SJSA1 (cell line): ENCODE results near the gene CA7. TPM values are rescaled to one million over a fixed set of nuclear protein-coding genes. Genes with fewer than 3 reads are reported as not detected.
"Not testable (repeated sequence)": the region's sequence is repeated elsewhere in the genome, so short reads cannot be mapped to it uniquely, and the experiment has no call there.

ENCODE experiments used
- DNase-seq, 2 experiments: peaks; one replicate each; pipeline ENCODE4 v3.0.0-alpha.2; 2015 to 2020; ENCODE audit warnings: low spot score in 2 of 2, low read depth in 1 of 2
- H3K27ac ChIP-seq: fragments of 250-450 bp; sonication (Bioruptor Pico); 2 replicates; pipeline ENCODE4 v1.5.1; 2020; ENCODE audit warnings: mild to moderate bottlenecking, moderate library complexity
- H3K27me3 ChIP-seq: fragments of 250-450 bp; sonication (Bioruptor Pico); replicated peaks from 2 replicates; pipeline ENCODE4 v1.5.1; 2020; ENCODE audit warnings: mild to moderate bottlenecking, moderate library complexity
- H3K36me3 ChIP-seq: fragments of 250-450 bp; sonication (Bioruptor Pico); 2 replicates; pipeline ENCODE4 v1.5.1; 2020; ENCODE audit warnings: mild to moderate bottlenecking
- H3K4me1 ChIP-seq: fragments of 250-450 bp; sonication (Bioruptor Pico); replicated peaks from 2 replicates; pipeline ENCODE4 v1.6.1; 2021; ENCODE audit warnings: mild to moderate bottlenecking
- H3K4me3 ChIP-seq: fragments of 250-450 bp; sonication (Bioruptor Pico); 2 replicates; pipeline ENCODE4 v1.5.1; 2020; ENCODE audit warnings: mild to moderate bottlenecking
- H3K9me3 ChIP-seq: fragments of 250-450 bp; sonication (Bioruptor Pico); replicated peaks from 2 replicates; pipeline ENCODE4 v1.5.1; 2020; ENCODE audit warnings: mild to moderate bottlenecking
- total RNA-seq: library from RNA; depleted of rRNA; stranded (reverse); fragments of >200 nt; shearing (Covaris generic); gene quantifications from 2 replicates; pipeline ENCODE4 v1.2.3, GENCODE V29; 2014

Gene CA7
- total RNA-seq, 1 experiment from 2014 or later: not detected

DNA sequence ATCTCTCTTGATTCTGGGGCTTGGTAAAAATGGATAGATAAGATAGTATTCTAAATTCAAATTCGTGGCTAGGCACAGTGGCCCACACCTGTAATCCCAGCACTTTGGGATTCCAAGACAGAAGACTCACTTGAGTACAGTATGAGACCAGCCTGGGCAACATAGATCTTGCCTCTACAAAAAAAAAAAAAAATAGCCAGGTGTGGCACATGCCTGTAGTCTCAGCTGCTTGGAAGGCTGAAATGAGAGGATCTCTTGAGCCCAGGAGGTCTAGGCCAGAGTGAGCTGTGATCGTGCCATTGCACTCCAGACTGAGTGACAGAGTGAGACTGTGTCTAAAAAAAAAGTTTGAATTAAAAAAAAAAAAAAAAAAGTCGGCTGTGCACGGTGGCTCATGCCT lies 45.4 kb downstream of the CA7 start:
- DNase-seq: no peak
- no peak overlapping the region for H3K4me3 ChIP-seq
- no peaks in the 10 kb centered on the region for H3K27me3 ChIP-seq
- H3K9me3 ChIP-seq: no peaks in the 10 kb centered on the region
- no peak overlapping the region for H3K27ac ChIP-seq
- H3K4me1 ChIP-seq: peaks cover 13% of the 10 kb centered on the region
- H3K36me3 ChIP-seq: peaks cover 17% of the 10 kb centered on the region

DNA sequence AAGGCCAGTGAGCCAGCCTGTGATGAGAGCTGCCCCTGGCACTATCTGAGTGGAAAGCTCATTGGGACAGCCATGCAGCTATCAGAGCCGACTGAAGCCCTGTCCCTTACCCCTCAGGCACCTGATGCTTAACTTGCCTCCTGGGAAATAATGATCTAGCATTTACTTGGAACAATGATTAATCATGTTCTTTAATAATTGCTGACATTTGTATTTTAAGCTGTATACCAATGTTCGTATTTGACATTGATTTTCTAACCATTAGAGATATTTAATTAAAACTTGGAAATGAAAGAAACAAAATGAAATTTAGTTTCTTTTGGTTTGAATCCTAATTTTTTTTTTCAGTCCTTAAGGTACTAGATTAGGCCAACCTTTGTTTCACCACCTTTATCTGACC lies 46.6 kb downstream of the CA7 start:
- no peak for DNase-seq

DNA sequence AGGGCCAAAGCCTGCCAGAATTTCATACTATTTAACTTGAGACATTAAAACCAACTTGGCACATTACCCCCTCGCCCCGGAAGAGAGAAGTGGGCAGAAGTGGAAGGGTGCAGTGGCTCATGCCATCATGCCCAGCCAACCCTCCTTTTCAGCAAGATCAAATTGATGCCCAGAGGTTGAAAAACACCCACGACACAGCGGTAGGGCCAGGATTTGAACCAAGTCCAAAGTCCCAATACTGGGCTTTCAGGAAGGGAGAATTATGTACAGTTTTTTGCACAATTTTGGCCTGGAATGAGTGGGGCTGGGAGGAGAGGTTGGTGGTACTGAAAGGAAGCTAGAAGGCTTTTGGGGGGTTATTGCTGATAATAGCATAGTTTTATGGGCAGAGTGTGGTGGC lies 47.1 kb downstream of the CA7 start:
- H3K36me3 ChIP-seq: peaks cover 3% of the 10 kb centered on the region; the same call in 1 of the 2 replicates
- DNase-seq: no peak
- no peak overlapping the region for H3K27ac ChIP-seq
- no peak overlapping the region for H3K4me3 ChIP-seq
- H3K9me3 ChIP-seq: no peaks in the 10 kb centered on the region
- H3K4me1 ChIP-seq: peaks cover 12% of the 10 kb centered on the region
- no peaks in the 10 kb centered on the region for H3K27me3 ChIP-seq

More for the DNA sequence above, 46.6 kb downstream of the CA7 start:
- H3K27ac ChIP-seq: no peak overlapping the region
- no peak overlapping the region for H3K4me3 ChIP-seq
- H3K9me3 ChIP-seq: no peaks in the 10 kb centered on the region
- no peaks in the 10 kb centered on the region for H3K27me3 ChIP-seq
- H3K36me3 ChIP-seq: peaks cover 5% of the 10 kb centered on the region
- H3K4me1 ChIP-seq: peaks cover 13% of the 10 kb centered on the region

DNA sequence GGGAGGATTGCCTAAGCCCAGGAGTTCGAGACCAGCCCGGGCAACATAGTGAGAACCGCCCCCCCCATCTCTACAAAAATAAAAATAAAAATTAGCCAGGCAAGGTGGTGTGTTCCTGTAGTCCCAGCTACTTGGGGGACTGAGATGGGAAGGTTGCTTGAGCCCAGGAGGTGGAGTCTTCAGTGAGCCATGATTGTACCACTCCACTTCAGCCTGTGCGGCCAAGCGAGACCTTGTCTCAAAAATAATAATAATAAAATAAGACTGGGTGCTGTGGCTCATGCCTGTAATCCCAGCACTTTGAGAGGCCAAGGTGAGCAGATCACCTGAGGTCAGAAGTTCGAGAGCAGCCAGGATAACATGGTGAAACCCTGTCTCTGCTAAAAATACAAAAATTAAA lies 47.6 kb downstream of the CA7 start:
- H3K9me3 ChIP-seq: no peaks in the 10 kb centered on the region
- no peaks in the 10 kb centered on the region for H3K27me3 ChIP-seq
- H3K4me3 ChIP-seq: no peak overlapping the region
- no peak overlapping the region for H3K27ac ChIP-seq
- DNase-seq: no peak
- H3K36me3 ChIP-seq: 0 out of 2 replicates have a peak, but pooled peaks cover under 1% of the 10 kb centered on the region
- peaks cover 7% of the 10 kb centered on the region for H3K4me1 ChIP-seq

DNA sequence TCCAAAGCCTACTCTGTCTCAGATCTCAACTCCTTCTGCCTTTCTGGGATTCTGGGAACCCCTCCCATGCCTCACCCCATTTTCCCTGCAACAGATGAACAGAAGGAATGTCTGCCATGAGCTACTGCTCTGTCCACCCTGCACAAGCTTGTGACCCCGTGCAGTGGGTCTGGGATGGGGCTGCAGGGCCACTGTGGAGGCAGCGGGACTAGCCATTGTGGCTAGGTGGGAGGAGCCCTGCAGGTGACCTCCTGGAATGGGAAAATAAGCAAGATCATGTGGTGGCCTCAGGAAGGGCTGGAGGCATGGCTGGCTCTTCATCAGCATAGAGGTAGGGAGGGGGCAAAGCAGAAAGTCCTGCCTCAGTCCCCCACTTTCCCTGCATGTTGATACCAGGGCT lies 49.8 kb downstream of the CA7 start:
- H3K4me3 ChIP-seq: no peak overlapping the region
- no peaks in the 10 kb centered on the region for H3K36me3 ChIP-seq
- DNase-seq: no peak
- H3K27me3 ChIP-seq: no peaks in the 10 kb centered on the region
- H3K9me3 ChIP-seq: no peaks in the 10 kb centered on the region
- H3K27ac ChIP-seq: no peak overlapping the region
- H3K4me1 ChIP-seq: no peaks in the 10 kb centered on the region

DNA sequence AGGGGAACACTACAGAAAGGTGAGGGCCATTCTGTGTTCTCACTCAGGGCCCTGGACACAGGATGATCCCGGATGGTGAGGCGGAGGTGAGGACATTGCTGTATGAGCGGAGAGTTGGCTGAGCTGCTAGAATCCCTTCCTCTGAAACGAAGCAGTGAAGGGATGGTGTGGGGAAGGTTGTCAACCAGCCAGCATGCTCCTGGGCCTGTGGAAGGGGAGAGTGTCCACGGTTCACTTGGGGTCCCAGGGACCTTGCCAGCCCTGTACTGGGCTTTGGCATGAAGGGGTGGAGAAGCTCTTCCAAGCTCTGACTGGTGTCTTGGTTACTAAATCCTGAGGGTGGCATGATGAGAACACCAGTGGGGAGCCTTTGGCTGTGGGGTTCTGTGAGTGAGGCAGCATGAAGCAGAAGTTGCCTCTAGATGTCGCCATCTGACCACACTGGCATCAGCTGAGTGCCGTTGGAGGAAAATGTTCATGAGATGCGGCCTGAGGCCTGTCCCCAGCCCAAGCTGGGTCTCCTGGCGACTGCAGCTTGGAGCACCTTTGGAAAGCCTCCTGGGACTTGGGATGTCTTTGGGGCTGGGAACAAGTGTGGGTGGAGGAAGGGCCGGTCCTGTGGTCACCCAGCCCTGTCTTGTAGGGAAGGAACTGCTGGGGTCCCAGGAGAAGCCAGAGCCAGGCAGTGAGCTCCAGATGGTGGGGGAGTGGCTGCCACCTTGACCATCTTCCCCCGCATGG lies 50.9 kb downstream of the CA7 start:
- H3K9me3 ChIP-seq: no peaks in the 10 kb centered on the region
- no peak overlapping the region for H3K27ac ChIP-seq
- DNase-seq: peak; percentile 54 to 67
- no peak overlapping the region for H3K4me3 ChIP-seq
- H3K4me1 ChIP-seq: peaks cover 3% of the 10 kb centered on the region
- H3K27me3 ChIP-seq: no peaks in the 10 kb centered on the region
- H3K36me3 ChIP-seq: no peaks in the 10 kb centered on the region

DNA sequence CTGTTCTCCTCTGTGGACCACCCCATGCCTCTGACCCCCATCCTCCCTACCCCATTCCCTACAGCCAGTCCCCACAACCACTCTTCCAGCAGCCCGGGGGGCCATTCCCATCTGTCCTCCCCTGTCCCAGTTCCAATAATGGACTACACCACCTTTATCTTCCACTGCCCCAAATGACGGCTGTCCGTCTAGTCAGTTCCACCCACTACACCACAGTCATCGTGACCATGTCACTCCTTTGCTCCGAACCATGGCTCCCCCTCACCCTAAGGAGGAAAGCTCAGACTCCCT lies 51.4 kb downstream of the CA7 start:
- Histone ChIP-seq H3K4me3 (no peak overlapping the region), H3K27ac (no peak overlapping the region), H3K4me1 (peaks cover 7% of the 10 kb centered on the region), H3K27me3 (no peaks in the 10 kb centered on the region), H3K36me3 (no peaks in the 10 kb centered on the region), H3K9me3 (no peaks in the 10 kb centered on the region)
- DNase-seq: no peak

DNA sequence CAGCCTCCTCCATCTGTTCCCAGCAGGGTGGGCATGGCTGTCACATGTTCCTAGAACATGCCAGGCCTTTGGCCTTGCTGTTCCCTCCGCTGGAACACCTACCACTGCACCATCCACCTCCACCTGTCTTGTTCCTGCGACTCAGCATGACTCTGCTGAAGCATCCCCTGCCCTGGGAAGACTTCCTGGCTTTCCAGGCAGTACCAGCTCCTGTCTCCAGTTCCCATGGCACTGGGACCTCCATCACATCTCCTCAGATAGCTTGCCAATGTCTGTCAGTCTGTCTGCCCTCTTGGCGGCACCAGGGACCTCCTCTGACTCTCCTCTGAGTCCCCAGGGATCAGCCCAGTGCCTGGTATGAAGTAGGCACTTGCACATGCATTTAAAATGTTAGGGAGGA lies 51.8 kb downstream of the CA7 start:
- H3K4me3 ChIP-seq: no peak overlapping the region
- H3K36me3 ChIP-seq: no peaks in the 10 kb centered on the region
- peaks cover 7% of the 10 kb centered on the region for H3K4me1 ChIP-seq
- DNase-seq: no peak
- H3K9me3 ChIP-seq: no peaks in the 10 kb centered on the region
- no peak overlapping the region for H3K27ac ChIP-seq
- no peaks in the 10 kb centered on the region for H3K27me3 ChIP-seq

DNA sequence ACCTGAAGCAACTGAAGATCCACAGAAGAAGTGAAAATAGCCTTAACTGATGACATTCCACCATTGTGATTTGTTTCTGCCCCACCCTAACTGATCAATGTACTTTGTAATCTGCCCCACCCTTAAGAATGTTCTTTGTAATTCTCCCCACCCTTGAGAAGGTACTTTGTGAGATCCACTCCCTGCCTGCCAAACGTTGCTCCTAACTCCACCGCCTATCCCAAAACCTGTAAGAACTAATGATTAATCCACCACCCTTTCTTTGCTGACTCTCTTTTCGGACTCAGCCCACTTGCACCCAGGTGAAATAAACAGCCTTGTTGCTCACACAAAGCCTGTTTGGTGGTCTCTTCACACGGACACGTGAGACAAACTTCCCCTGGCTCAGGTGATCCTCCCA lies 52.5 kb downstream of the CA7 start:
- H3K36me3 ChIP-seq, H3K9me3 ChIP-seq, H3K4me1 ChIP-seq, DNase-seq, H3K4me3 ChIP-seq, H3K27me3 ChIP-seq, H3K27ac ChIP-seq: not testable (repeated sequence)

DNA sequence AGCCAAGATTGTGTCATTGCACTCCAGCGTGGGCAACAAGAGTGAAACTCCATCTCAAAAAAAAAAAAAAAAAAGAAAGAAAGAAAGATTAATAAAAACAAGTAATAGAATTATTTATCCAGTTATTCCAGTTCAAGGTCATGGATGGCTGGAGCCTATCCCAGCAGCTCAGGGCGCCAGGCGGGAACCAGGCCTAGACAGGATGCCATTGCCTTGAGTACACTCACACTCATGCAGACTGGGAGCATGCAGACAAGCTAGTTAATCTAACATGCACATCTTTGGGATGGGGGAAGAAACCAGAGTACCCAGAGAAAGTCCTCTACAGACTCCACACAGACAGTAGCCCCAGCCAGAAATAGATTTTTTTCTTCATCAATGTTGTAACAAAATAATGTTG lies 54.0 kb downstream of the CA7 start:
- H3K4me3 ChIP-seq: no peak overlapping the region
- peaks cover 7% of the 10 kb centered on the region for H3K4me1 ChIP-seq
- DNase-seq: no peak
- H3K36me3 ChIP-seq: no peaks in the 10 kb centered on the region
- no peak overlapping the region for H3K27ac ChIP-seq
- no peaks in the 10 kb centered on the region for H3K9me3 ChIP-seq
- no peaks in the 10 kb centered on the region for H3K27me3 ChIP-seq

DNA sequence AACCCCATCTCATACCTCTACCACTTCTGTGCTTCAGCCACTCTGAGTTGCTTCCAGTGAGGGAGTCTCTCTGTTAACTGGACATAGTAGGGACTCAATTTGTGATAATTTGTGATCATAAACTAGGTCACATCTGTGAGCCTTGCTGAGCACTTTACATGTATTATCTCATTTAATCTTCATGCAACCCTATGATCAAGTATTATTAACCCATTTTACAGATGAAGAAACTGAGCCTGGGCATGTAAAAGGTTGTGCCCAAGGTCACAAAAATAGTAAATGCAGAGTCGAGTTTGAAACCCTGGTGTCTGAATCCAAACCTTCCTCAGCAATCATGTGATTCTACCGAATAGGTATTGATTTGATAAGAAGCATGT lies 54.7 kb downstream of the CA7 start:
- Histone ChIP-seq H3K36me3 (no peaks in the 10 kb centered on the region), H3K4me1 (peaks cover 7% of the 10 kb centered on the region), H3K4me3 (no peak overlapping the region), H3K27me3 (no peaks in the 10 kb centered on the region), H3K9me3 (no peaks in the 10 kb centered on the region), H3K27ac (no peak overlapping the region)
- no peak for DNase-seq

DNA sequence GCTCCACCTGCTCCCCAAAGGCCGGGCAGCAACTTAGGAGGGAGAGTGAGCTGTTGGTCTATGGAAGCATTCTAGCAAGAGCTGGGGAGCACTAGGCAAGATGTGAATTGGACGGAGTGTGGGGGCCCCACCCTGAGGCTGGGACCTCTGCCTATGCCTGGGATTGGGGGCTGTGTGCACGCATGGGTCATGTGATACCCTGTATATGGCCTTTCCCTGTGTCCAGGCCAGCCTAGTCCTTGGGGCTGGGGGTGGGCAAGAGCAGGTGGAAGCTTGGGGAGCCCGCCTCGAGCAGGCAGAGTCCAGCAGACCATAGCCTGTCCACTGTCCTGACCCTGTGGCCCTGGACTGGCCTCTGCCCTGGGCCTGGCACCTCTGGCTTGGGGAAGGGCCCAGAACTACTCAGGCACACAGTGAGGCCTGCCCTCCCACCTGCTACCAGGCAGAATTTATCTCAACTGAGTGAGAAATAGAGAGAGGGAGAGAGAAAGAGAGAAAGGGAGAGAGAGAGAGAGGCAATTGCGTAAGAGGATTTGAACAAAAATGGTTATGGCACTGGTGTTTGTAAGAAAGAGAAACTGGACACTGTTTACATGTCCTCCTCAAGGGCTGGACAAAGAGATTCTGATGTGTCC lies 55.2 kb downstream of the CA7 start:
- no peak overlapping the region for H3K27ac ChIP-seq
- H3K4me1 ChIP-seq: peaks cover 7% of the 10 kb centered on the region
- H3K4me3 ChIP-seq: no peak overlapping the region
- no peak for DNase-seq
- H3K36me3 ChIP-seq: no peaks in the 10 kb centered on the region
- no peaks in the 10 kb centered on the region for H3K27me3 ChIP-seq
- no peaks in the 10 kb centered on the region for H3K9me3 ChIP-seq

DNA sequence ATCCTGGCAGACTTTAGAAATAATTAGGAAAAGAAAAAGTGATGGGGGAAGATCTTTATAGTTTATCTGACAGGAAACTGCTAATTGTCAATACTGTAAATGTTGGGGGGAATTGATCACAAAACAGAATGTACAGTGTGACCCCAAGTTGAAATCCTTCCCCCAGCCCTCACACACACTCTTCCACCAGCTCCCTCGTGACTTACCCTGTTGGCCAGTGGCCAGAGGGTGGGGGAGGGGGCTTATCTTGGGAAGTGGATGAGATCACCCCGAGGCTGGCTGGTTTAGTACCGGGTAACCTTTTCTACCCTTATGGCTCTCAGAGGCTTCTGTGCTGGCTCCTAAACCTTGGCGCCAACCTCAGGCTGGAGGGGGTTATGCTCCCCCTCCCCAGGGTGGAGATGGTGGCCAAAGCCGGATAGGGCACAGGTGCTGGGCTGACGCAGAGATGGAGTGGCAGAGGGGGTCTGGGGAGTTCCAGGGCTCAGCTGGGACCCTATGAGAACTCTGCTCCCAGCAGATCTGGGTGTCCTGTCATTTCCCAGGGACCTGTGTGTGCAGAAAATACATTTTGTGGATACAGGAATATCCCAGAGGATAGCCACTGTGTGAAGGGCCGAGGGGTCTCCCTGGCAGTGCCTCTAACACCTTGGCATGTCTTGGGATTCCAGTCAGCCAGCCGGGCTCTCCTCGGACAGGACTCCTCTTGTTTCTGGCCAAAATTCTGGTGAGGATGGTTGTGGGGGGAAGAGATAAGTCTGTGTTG lies 55.9 kb downstream of the CA7 start:
- no peak overlapping the region for H3K4me3 ChIP-seq
- H3K36me3 ChIP-seq: no peaks in the 10 kb centered on the region
- no peaks in the 10 kb centered on the region for H3K27me3 ChIP-seq
- no peak overlapping the region for H3K27ac ChIP-seq
- no peaks in the 10 kb centered on the region for H3K9me3 ChIP-seq
- peak; percentile 51 to 68 for DNase-seq
- H3K4me1 ChIP-seq: peaks cover 13% of the 10 kb centered on the region

DNA sequence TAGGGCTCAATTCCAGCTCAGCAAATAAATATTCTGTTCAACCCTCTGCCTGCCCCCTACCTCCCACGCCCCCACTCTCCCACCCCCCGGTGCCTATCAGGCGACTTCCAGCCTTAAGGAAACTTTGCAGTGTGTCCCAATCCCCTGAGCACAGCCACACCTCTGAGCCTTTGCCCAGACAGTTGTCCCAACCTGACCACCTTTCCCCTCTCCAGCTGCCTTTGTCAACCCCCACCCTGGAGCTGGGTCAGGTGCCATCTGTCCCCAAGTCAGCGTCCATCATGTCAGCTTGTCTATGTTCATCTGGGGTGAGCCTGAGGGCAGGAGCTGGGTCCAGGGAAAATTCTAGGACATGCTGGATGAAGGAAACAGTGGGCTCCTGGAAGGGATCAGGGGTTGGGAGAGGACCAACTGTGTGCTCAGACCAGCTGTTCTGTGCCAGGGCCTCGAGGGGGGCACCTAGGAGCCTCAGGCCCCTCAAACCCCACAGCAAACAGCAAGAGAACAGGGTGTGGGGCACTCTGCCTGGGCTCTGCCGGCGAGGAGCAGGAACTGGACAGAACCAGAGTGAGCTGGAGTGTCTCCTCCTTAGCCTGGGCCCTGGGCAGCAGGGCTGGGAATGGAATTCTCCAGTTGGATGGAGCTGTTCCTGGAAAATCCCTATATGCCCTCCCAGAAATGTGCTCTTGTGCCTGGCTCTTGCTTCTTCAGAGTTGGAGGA lies 56.7 kb downstream of the CA7 start:
- H3K27me3 ChIP-seq: no peaks in the 10 kb centered on the region
- no peak overlapping the region for H3K27ac ChIP-seq
- H3K9me3 ChIP-seq: no peaks in the 10 kb centered on the region
- no peak for DNase-seq
- H3K4me1 ChIP-seq: peaks cover 21% of the 10 kb centered on the region
- H3K4me3 ChIP-seq: no peak overlapping the region
- H3K36me3 ChIP-seq: no peaks in the 10 kb centered on the region
